GM12878 (cell line): ENCODE data around the gene DDIT4. TPM values are rescaled to one million over a fixed set of nuclear protein-coding genes. Genes with fewer than 3 reads are reported as not detected.

ENCODE experiments used
- ATAC-seq: fragments of 200-7000 bp; cut with Tn5 transposase; 3 replicates; pipeline ENCODE4 v1.9.1; 2020; ENCODE audit warnings: mild to moderate bottlenecking, moderate library complexity
- BruUV-seq: library from RNA; stranded (reverse); fragments of 400-500 nt; replicated peaks from 2 replicates; lab custom pipeline; 2021; lab: Mats Ljungman, UMichigan
- CTCF ChIA-PET: fragments of 300-600 bp; sonication (Branson Sonifier 250); formaldehyde crosslinking; extraction: SDS; loops from one replicate; lab custom pipeline; 2021; ENCODE audit warnings: inconsistent platforms; lab: Yijun Ruan, JAX
- POLR2A ChIA-PET: fragments of 350-600 bp; formaldehyde crosslinking; extraction: SDS; loops from one replicate; lab custom pipeline; 2021; ENCODE audit warnings: inconsistent platforms; lab: Charles Lee
- RAD21 ChIA-PET: fragments of 300-600 bp; sonication (Branson Sonifier 250); formaldehyde crosslinking; loops from one replicate; lab custom pipeline; 2023; ENCODE audit warnings: antibody characterized with exemption; ENCODE audit not compliant: unreplicated experiment; lab: Charles Lee
- SMC1A ChIA-PET: fragments of 300-600 bp; sonication (Branson Sonifier 250); formaldehyde crosslinking; loops from one replicate; lab custom pipeline; 2023; ENCODE audit not compliant: unreplicated experiment, uncharacterized antibody; lab: Charles Lee
- DNase-seq: peaks from one replicate; pipeline ENCODE4 v3.0.0-alpha.2; 2011; ENCODE audit warnings: low read depth, low spot score
- FAIRE-seq: peaks from 3 replicates; lab custom pipeline; 2011; peaks lifted over from hg19 to GRCh38; lab: Jason Lieb, UNC
- H2AFZ ChIP-seq: 2 replicates; pipeline ENCODE4 v1.6.0; 2011; ENCODE audit warnings: low read depth, low read length, control low read depth; ENCODE audit not compliant: control insufficient read depth
- H3K27ac ChIP-seq: 2 replicates; pipeline ENCODE4 v1.5.1; 2011; ENCODE audit warnings: control low read depth; ENCODE audit not compliant: control insufficient read depth, insufficient read depth
- H3K27me3 ChIP-seq, 2 experiments: replicated peaks in 1 of 2; 2 replicates each; pipeline versions ENCODE4 v1.6.0 to v1.6.1; 2011; ENCODE audit warnings: low read length in 1 of 2; ENCODE audit not compliant: control insufficient read depth in 2 of 2, insufficient read depth in 2 of 2
- H3K36me3 ChIP-seq, 2 experiments: 2 replicates each; pipeline ENCODE4 v1.5.1; 2011; ENCODE audit warnings: low read length in 1 of 2; ENCODE audit not compliant: control insufficient read depth in 2 of 2, insufficient read depth in 2 of 2
- H3K4me1 ChIP-seq: 2 replicates; pipeline ENCODE4 v1.6.1; 2011; ENCODE audit warnings: mild to moderate bottlenecking, low read length, moderate library complexity, mixed read lengths; ENCODE audit not compliant: control insufficient read depth, insufficient read depth
- H3K4me2 ChIP-seq: 2 replicates; pipeline ENCODE4 v1.6.0; 2011; ENCODE audit warnings: control low read depth; ENCODE audit not compliant: control insufficient read depth, insufficient read depth
- H3K4me3 ChIP-seq: fragments of 200-600 bp; sonication (generic); 2 replicates; pipeline ENCODE4 v1.5.1; 2016
- H3K79me2 ChIP-seq: 2 replicates; pipeline ENCODE4 v1.6.0; 2011; ENCODE audit warnings: low read length; ENCODE audit not compliant: control insufficient read depth, insufficient read depth
- H3K9ac ChIP-seq: 2 replicates; pipeline ENCODE4 v1.8.0; 2011; ENCODE audit warnings: low read length, control low read depth, mixed read lengths; ENCODE audit not compliant: control insufficient read depth, insufficient read depth
- H3K9me3 ChIP-seq: replicated peaks from 3 replicates; pipeline ENCODE4 v1.5.1; 2011; ENCODE audit warnings: mild to moderate bottlenecking, low read length; ENCODE audit not compliant: control insufficient read depth, insufficient read depth
- H4K20me1 ChIP-seq: 2 replicates; pipeline ENCODE4 v1.6.0; 2011; ENCODE audit not compliant: control insufficient read depth, insufficient read depth
- NRF1 ChIP-seq: conservative IDR thresholded peaks from 2 replicates; pipeline ENCODE4 v1.6.1; 2011; ENCODE audit warnings: mild to moderate bottlenecking, low read depth, low read length, improper control_type of control experiment
- WGBS: methylation state at CpG from one replicate; pipeline ENCODE4 v1.1.6; 2016; ENCODE audit warnings: low lambda C conversion rate; ENCODE audit not compliant: insufficient replicate concordance, insufficient coverage; ENCODE audit errors: missing lambda C conversion rate; 5-methylcytosine and 5-hydroxymethylcytosine counted together
- in situ Hi-C: fragments of 300-500 bp; cut with MboI; formaldehyde crosslinking; loops from 9 replicates; pipeline ENCODE4 v1.14.3; 2018; ENCODE audit warnings: mixed read lengths
- intact Hi-C: fragments of 100-400 bp; cut with micrococcal nuclease; formaldehyde crosslinking; loops from one replicate; pipeline ENCODE4 v1.14.2; 2022; ENCODE audit not compliant: unreplicated experiment
- polyA plus RNA-seq, 11 experiments: library from polyadenylated mRNA; depleted of rRNA in 4 of 11; unstranded in 6 of 11; stranded (reverse) in 5 of 11; fragments of >200 nt; fragmentation: Nextera tagmentation in 4 of 11; fragmentation: Illumina TruSeq in 1 of 11; extraction: Ambion mirVana in 4 of 11; extraction: Trizol in 1 of 11; gene quantifications; 1 replicate in 1 of 11; 2 replicates in 10 of 11; pipeline versions ENCODE4 v1.2.1 to v1.2.3, GENCODE V29; 2011 to 2016; ENCODE audit warnings: inconsistent platforms in 2 of 11, missing spikeins in 2 of 11, low read depth in 1 of 11
- total RNA-seq, 4 experiments: library from RNA; depleted of rRNA in 3 of 4; stranded (reverse); fragments of >200 nt in 3 of 4; fragmentation: Illumina TruSeq in 1 of 4; extraction: Trizol in 1 of 4; gene quantifications; 2 replicates each; pipeline versions ENCODE4 v1.2.1 to v1.2.3, GENCODE V29; 2013 to 2021
- TF ChIP-seq, protein P1 (sequence below), 3 experiments: IDR thresholded peaks in 2 of 3; conservative IDR thresholded peaks in 1 of 3; 2 replicates each; pipeline ENCODE4 v1.5.1; 2011; ENCODE audit warnings: low read depth in 3 of 3, low read length in 3 of 3, mild to moderate bottlenecking in 3 of 3, control low read depth in 2 of 3, moderate library complexity in 2 of 3, inconsistent platforms in 1 of 3, mixed read lengths in 1 of 3; ENCODE audit not compliant: control insufficient read depth in 2 of 3, insufficient read depth in 1 of 3; ENCODE audit errors: extremely low read depth in 1 of 3

DDIT4 gene
- total and polyA plus RNA-seq, 10 of the 15 experiments (the other 5 are each of a cell fraction or from before 2014, with no cell fraction given), result 2.1 to 277 (median 183) TPM

DNA sequence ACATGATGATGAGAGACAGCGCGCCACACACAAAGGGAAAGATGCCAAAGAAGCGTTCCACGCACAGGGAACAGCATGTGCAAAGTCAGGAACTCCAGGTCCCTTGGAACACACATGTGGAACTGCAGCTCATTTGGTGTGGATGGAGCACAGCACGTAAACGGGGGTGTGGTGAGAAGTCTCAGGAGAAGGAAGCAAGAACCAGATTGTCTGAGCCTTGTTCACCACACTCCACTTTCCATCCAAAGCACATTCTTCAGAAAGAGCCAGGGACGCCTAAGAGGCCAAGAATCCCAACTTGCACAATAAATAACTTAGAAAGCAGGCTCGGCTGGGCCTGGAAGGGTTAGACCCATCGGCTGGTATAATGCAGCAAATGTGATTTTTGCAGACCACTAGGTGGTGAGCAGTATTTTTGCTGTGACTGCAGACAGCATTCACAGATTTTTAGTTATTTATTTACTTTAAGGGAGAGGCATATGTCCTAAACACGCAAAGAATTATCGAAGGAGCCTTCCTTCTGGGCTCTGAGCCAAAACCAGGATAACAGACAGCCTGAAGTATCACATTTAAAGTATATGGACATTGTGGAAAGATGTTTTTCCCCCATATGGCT, 29.8 kb upstream of the DDIT4 start:
- no peak overlapping the region for H3K4me3 ChIP-seq
- WGBS, result 76% methylated on average over 11 of the region's 11 CpGs
- ChIA-PET POLR2A (interaction anchor here (0.6 to 8.0 kb wide), 6 partner anchors 10 to 28 kb away, joined by 3 to 113 read pairs (median 4); no protein-coding TSS in a partner anchor), RAD21 (interaction anchor here (0.8 to 10.5 kb wide), 5 partner anchors 15 to 93 kb away, joined by 3 to 185 read pairs (median 5); no protein-coding TSS in a partner anchor), SMC1A (interaction anchor here (1.1 to 6.1 kb wide), 7 partner anchors 9 to 173 kb away, joined by 3 to 115 read pairs (median 3); no protein-coding TSS in a partner anchor), CTCF (interaction anchor here (0.7 to 1.5 kb wide), 3 partner anchors 17 to 93 kb away, joined by 3 to 5 read pairs (median 5); no protein-coding TSS in a partner anchor)
- no peak overlapping the region for H2AFZ ChIP-seq
- FAIRE-seq (no peak), DNase-seq (no peak), ATAC-seq (no peak)
- no peaks in the 10 kb centered on the region for H3K9me3 ChIP-seq
- H3K9ac ChIP-seq, result no peak overlapping the region
- H3K27ac ChIP-seq, result peak overlapping the region; percentile 26
- in situ Hi-C loops, result no loop called here
- H3K36me3 ChIP-seq, result no peaks in the 10 kb centered on the region
- H3K4me1 ChIP-seq, result peaks cover 60% of the 10 kb centered on the region
- intact Hi-C loops, result no loop called here
- BruUV-seq, result no TSS peak
- no peak for TF ChIP-seq NRF1
- TF ChIP-seq, protein P1, sequence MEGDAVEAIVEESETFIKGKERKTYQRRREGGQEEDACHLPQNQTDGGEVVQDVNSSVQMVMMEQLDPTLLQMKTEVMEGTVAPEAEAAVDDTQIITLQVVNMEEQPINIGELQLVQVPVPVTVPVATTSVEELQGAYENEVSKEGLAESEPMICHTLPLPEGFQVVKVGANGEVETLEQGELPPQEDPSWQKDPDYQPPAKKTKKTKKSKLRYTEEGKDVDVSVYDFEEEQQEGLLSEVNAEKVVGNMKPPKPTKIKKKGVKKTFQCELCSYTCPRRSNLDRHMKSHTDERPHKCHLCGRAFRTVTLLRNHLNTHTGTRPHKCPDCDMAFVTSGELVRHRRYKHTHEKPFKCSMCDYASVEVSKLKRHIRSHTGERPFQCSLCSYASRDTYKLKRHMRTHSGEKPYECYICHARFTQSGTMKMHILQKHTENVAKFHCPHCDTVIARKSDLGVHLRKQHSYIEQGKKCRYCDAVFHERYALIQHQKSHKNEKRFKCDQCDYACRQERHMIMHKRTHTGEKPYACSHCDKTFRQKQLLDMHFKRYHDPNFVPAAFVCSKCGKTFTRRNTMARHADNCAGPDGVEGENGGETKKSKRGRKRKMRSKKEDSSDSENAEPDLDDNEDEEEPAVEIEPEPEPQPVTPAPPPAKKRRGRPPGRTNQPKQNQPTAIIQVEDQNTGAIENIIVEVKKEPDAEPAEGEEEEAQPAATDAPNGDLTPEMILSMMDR (IDR thresholded peaks at IDR 0.05 in 2 of 3, conservative IDR thresholded peaks at IDR 0.05 in 1 of 3; ENCODE audit: control insufficient read depth in 2 of 3, extremely low read depth in 1 of 3, insufficient read depth in 1 of 3, low read depth in 3 of 3, low read length in 3 of 3), result 0 out of 6 replicates have a peak, but pooled peaks have one; percentile 10 to 19 (median 18)
- TF ChIP-seq, all 136 proteins: peak for 1
- no peak overlapping the region for H3K4me2 ChIP-seq
- H3K79me2 ChIP-seq, result no peaks in the 10 kb centered on the region
- H3K27me3 ChIP-seq, result no peaks in the 10 kb centered on the region
- H4K20me1 ChIP-seq, result no peaks in the 10 kb centered on the region
